IPS-18a (cell line): ENCODE results near the gene ALS2.
"Not testable (repeated sequence)": the region's sequence is repeated elsewhere in the genome, so short reads cannot be mapped to it uniquely, and the experiment has no call there.

ENCODE experiments used
- H3K27ac ChIP-seq: one replicate; pipeline ENCODE4 v1.5.1; 2013; ENCODE audit warnings: low read length
- H3K27me3 ChIP-seq: one replicate; pipeline ENCODE4 v1.6.1; 2013; ENCODE audit warnings: mild to moderate bottlenecking, low read length; ENCODE audit not compliant: control insufficient read depth, insufficient read depth
- H3K36me3 ChIP-seq: one replicate; pipeline ENCODE4 v1.6.1; 2013; ENCODE audit warnings: low read depth, low read length; ENCODE audit not compliant: control insufficient read depth
- H3K4me1 ChIP-seq: one replicate; pipeline ENCODE4 v1.6.1; 2013; ENCODE audit warnings: low read depth, low read length; ENCODE audit not compliant: control insufficient read depth
- H3K4me3 ChIP-seq: one replicate; pipeline ENCODE4 v1.5.1; 2013; ENCODE audit warnings: low read length
- H3K9ac ChIP-seq: one replicate; pipeline ENCODE4 v1.6.1; 2013; ENCODE audit warnings: mild to moderate bottlenecking, low read length, moderate library complexity
- H3K9me3 ChIP-seq: one replicate; pipeline ENCODE4 v1.6.1; 2013; ENCODE audit warnings: low read depth, low read length; ENCODE audit not compliant: control insufficient read depth

ALS2 gene

GRCh38 chr2:201698588-201699226, 82.0 kb downstream of the ALS2 start, which contains the start of gene MPP4:
Gene MPP4, minus strand, starts transcription at chr2:201698644. Its CDS starts 4,690 bp downstream, at chr2:201693954.
- Histone ChIP-seq H3K27ac (no peak within 1 kb of the TSS), H3K4me3 (no peak within 1 kb of the TSS), H3K36me3 (peaks cover 6% of the 10 kb centered on the region), H3K4me1 (peaks cover 33% of the 10 kb centered on the region), H3K27me3 (no peaks in the 10 kb centered on the region), H3K9me3 (no peaks in the 10 kb centered on the region), H3K9ac (no peak within 1 kb of the TSS)

GRCh38 chr2:201697899-201698298, 82.8 kb downstream of the ALS2 start:
- Histone ChIP-seq H3K27me3 (no peaks in the 10 kb centered on the region), H3K4me1 (peaks cover 33% of the 10 kb centered on the region), H3K4me3 (no peak overlapping the region), H3K27ac (no peak overlapping the region), H3K9me3 (no peaks in the 10 kb centered on the region), H3K9ac (no peak overlapping the region), H3K36me3 (no peaks in the 10 kb centered on the region)

GRCh38 chr2:201696151-201696659, 84.5 kb downstream of the ALS2 start:
- Histone ChIP-seq H3K4me3 (no peak overlapping the region), H3K36me3 (no peaks in the 10 kb centered on the region), H3K27me3 (no peaks in the 10 kb centered on the region), H3K9me3 (no peaks in the 10 kb centered on the region), H3K27ac (no peak overlapping the region), H3K4me1 (peaks cover 29% of the 10 kb centered on the region), H3K9ac (no peak overlapping the region)

- Histone ChIP-seq H3K9ac (no peak overlapping the region), H3K36me3 (no peaks in the 10 kb centered on the region), H3K4me1 (no peaks in the 10 kb centered on the region), H3K9me3 (no peaks in the 10 kb centered on the region), H3K4me3 (no peak overlapping the region), H3K27ac (no peak overlapping the region), H3K27me3 (no peaks in the 10 kb centered on the region)
Measured at GRCh38 chr2:201685156-201685555, 95.6 kb downstream of the ALS2 start.

- Histone ChIP-seq H3K27me3 (no peaks in the 10 kb centered on the region), H3K9ac (no peak overlapping the region), H3K27ac (no peak overlapping the region), H3K9me3 (no peaks in the 10 kb centered on the region), H3K4me3 (no peak overlapping the region), H3K4me1 (no peaks in the 10 kb centered on the region), H3K36me3 (no peaks in the 10 kb centered on the region)
Measured at GRCh38 chr2:201680743-201681142, 100.0 kb downstream of the ALS2 start.

- no peaks in the 10 kb centered on the region for H3K27me3 ChIP-seq
- H3K27ac ChIP-seq = no peak overlapping the region
- H3K4me3 ChIP-seq = no peak overlapping the region
- H3K4me1 ChIP-seq = no peaks in the 10 kb centered on the region
- no peak overlapping the region for H3K9ac ChIP-seq
- no peaks in the 10 kb centered on the region for H3K9me3 ChIP-seq
- H3K36me3 ChIP-seq = no peaks in the 10 kb centered on the region
Measured at GRCh38 chr2:201678401-201678800, 102.3 kb downstream of the ALS2 start.

GRCh38 chr2:201675454-201675853, 105.3 kb downstream of the ALS2 start:
- Histone ChIP-seq H3K9ac (no peak overlapping the region), H3K27me3 (no peaks in the 10 kb centered on the region), H3K4me3 (no peak overlapping the region), H3K27ac (no peak overlapping the region), H3K4me1 (no peaks in the 10 kb centered on the region), H3K9me3 (no peaks in the 10 kb centered on the region), H3K36me3 (no peaks in the 10 kb centered on the region)

GRCh38 chr2:201674794-201675193, 105.9 kb downstream of the ALS2 start:
- H3K9me3 ChIP-seq = no peaks in the 10 kb centered on the region
- H3K27ac ChIP-seq = no peak overlapping the region
- H3K4me3 ChIP-seq = no peak overlapping the region
- H3K36me3 ChIP-seq = no peaks in the 10 kb centered on the region
- H3K9ac ChIP-seq = no peak overlapping the region
- H3K27me3 ChIP-seq = no peaks in the 10 kb centered on the region
- H3K4me1 ChIP-seq = no peaks in the 10 kb centered on the region

- no peak overlapping the region for H3K4me3 ChIP-seq
- H3K9me3 ChIP-seq = no peaks in the 10 kb centered on the region
- no peak overlapping the region for H3K9ac ChIP-seq
- no peaks in the 10 kb centered on the region for H3K4me1 ChIP-seq
- H3K36me3 ChIP-seq = no peaks in the 10 kb centered on the region
- H3K27me3 ChIP-seq = no peaks in the 10 kb centered on the region
- H3K27ac ChIP-seq = no peak overlapping the region
Measured at GRCh38 chr2:201674298-201674697, 106.4 kb downstream of the ALS2 start.

GRCh38 chr2:201673546-201673945, 107.2 kb downstream of the ALS2 start:
- no peaks in the 10 kb centered on the region for H3K9me3 ChIP-seq
- H3K27ac ChIP-seq = no peak overlapping the region

GRCh38 chr2:201671205-201671604, 109.5 kb downstream of the ALS2 start:
- H3K9me3 ChIP-seq, H3K27ac ChIP-seq, H3K36me3 ChIP-seq, H3K9ac ChIP-seq, H3K4me3 ChIP-seq, H3K4me1 ChIP-seq, H3K27me3 ChIP-seq: not testable (repeated sequence)

More at GRCh38 chr2:201673546-201673945, 107.2 kb downstream of the ALS2 start:
- Histone ChIP-seq H3K27me3 (no peaks in the 10 kb centered on the region), H3K9ac (no peak overlapping the region), H3K4me1 (no peaks in the 10 kb centered on the region), H3K36me3 (no peaks in the 10 kb centered on the region), H3K4me3 (no peak overlapping the region)

GRCh38 chr2:201669865-201670264, 110.9 kb downstream of the ALS2 start:
- no peaks in the 10 kb centered on the region for H3K4me1 ChIP-seq
- no peak overlapping the region for H3K4me3 ChIP-seq
- H3K9ac ChIP-seq = no peak overlapping the region
- no peak overlapping the region for H3K27ac ChIP-seq
- no peaks in the 10 kb centered on the region for H3K27me3 ChIP-seq
- no peaks in the 10 kb centered on the region for H3K36me3 ChIP-seq
- no peaks in the 10 kb centered on the region for H3K9me3 ChIP-seq
